ENCODE data around the gene DDIT4. TPM values are rescaled to one million over a fixed set of nuclear protein-coding genes. Genes with fewer than 3 reads are reported as not detected.

The DDIT4 gene
- total and polyA plus RNA-seq, 2 of the 8 experiments (the other 6 are each of a cell fraction or from before 2014, with no cell fraction given) = 47.4 to 108 TPM

- no peak overlapping the region for H3K14ac ChIP-seq (ENCODE audit: insufficient read length)
- CTCF ChIA-PET (ENCODE audit: partially characterized antibody) = interaction anchor here (0.8 to 4.4 kb wide), 16 partner anchors 12 to 211 kb away, joined by 3 to 39 read pairs (median 5); partner anchors contain the start of gene DDIT4
- H2BK120ac ChIP-seq (replicated peaks; ENCODE audit: low read depth, low read length) = peak overlapping the region; percentile 71
- no peaks in the 10 kb centered on the region for H3K79me1 ChIP-seq (ENCODE audit: low read depth, low read length)
- no peak overlapping the region for H3K23ac ChIP-seq (ENCODE audit: insufficient read length)
- peak overlapping the region; percentile 87 for H3K27ac ChIP-seq (ENCODE audit: low read depth, low read length)
- H3K27me3 ChIP-seq (replicated peaks in 1 of 4; ENCODE audit: control insufficient read depth in 3 of 4, extremely low read depth in 1 of 4, insufficient read depth in 3 of 4, low read length in 3 of 4) = no peaks in the 10 kb centered on the region
- H3K4me1 ChIP-seq (replicated peaks in 1 of 4; ENCODE audit: control insufficient read depth in 3 of 4, insufficient read depth in 4 of 4, low read length in 3 of 4) = peaks cover 15 to 32% (median 26%) of the 10 kb centered on the region in 4 experiments
- POLR2A ChIA-PET (ENCODE audit: partially characterized antibody) = interaction anchor here (0.6 to 24.2 kb wide), 14 partner anchors 10 to 830 kb away, joined by 3 to 673 read pairs (median 6); partner anchors contain the start of gene DDIT4
- H4K20me1 ChIP-seq (replicated peaks in 1 of 2; ENCODE audit: control insufficient read depth in 1 of 2, insufficient read depth in 2 of 2, low read length in 2 of 2) = no peaks in the 10 kb centered on the region
- H3K18ac ChIP-seq (ENCODE audit: extremely low read depth, low read length) = peak overlapping the region; percentile 95
- H2AFZ ChIP-seq (ENCODE audit: low read length) = no peak overlapping the region
- peak overlapping the region; percentile 21; the same call in 1 of the 2 replicates for H2BK15ac ChIP-seq (ENCODE audit: low read length)
- H3K36me3 ChIP-seq (ENCODE audit: control insufficient read depth in 2 of 4, insufficient read depth in 4 of 4, low read length in 3 of 4) = no peaks in the 10 kb centered on the region
- peak overlapping the region; percentile 99 for H2BK12ac ChIP-seq (ENCODE audit: low read depth, low read length)
- WGBS, 2 experiments (ENCODE audit: extremely low coverage in 1 of 2, insufficient coverage in 1 of 2, insufficient read length in 1 of 2, insufficient replicate concordance in 2 of 2, low coverage in 1 of 2, low lambda C conversion rate in 2 of 2, missing lambda C conversion rate in 1 of 2) = 73% methylated on average over 5 of the region's 5 CpGs; no CpG with 5 or more reads in 1 of the 2 experiments
- H4K91ac ChIP-seq (replicated peaks; ENCODE audit: insufficient read length, low read length) = peak overlapping the region; percentile 79
- peak overlapping the region; percentile 18 for H2AK5ac ChIP-seq (ENCODE audit: low read depth, low read length)
- peak overlapping the region; percentile 98; the same call in 1 of the 2 replicates for H2BK20ac ChIP-seq (ENCODE audit: low read length)
- no peak overlapping the region; a peak in 2 of 8 replicates for H3K4me3 ChIP-seq (ENCODE audit: extremely low read depth in 1 of 4, insufficient read depth in 2 of 4, low read depth in 3 of 4, low read length in 4 of 4)
- H2BK5ac ChIP-seq (ENCODE audit: low read depth, low read length) = peak overlapping the region; percentile 97
- H4K8ac ChIP-seq (ENCODE audit: extremely low read depth, insufficient read depth, low read length) = no peak overlapping the region
- no peak for DNase-seq (ENCODE audit: low read depth in 1 of 2, low spot score in 2 of 2)
- H3K4me2 ChIP-seq (ENCODE audit: insufficient read depth in 1 of 2, low read depth in 2 of 2, low read length in 2 of 2) = peak overlapping the region; percentile 59 to 74; a peak in 3 of 4 replicates
- peaks cover 4% of the 10 kb centered on the region; the same call in 1 of the 2 replicates for H3K23me2 ChIP-seq (ENCODE audit: low read depth, low read length)
- no peaks in the 10 kb centered on the region for H3K9me3 ChIP-seq (ENCODE audit: insufficient read depth in 2 of 2, low read depth in 1 of 2, low read length in 1 of 2)
- no peaks in the 10 kb centered on the region for H3K79me2 ChIP-seq (ENCODE audit: control insufficient read depth in 1 of 2, insufficient read depth in 2 of 2, low read length in 2 of 2)
- H4K5ac ChIP-seq (ENCODE audit: insufficient read length, low read depth, low read length) = peak overlapping the region; percentile 84
- H3K9ac ChIP-seq (replicated peaks in 1 of 4; ENCODE audit: extremely low read depth in 1 of 4, low read depth in 3 of 4, low read length in 3 of 4) = peak overlapping the region in 3 of 4 experiments; percentile 5 to 62 (median 50); a peak in 2 of 7 replicates
- FAIRE-seq = no peak
- peak overlapping the region; percentile 69 for H3K4ac ChIP-seq (replicated peaks; ENCODE audit: insufficient read length, low read depth, low read length)
- H3K56ac ChIP-seq (replicated peaks; ENCODE audit: insufficient read length, low read depth, low read length) = peak overlapping the region; percentile 7
- TF ChIP-seq MAX (IDR thresholded peaks at IDR 0.05) (no peak), KDM1A (IDR thresholded peaks at IDR 0.05; ENCODE audit: borderline replicate concordance, low read length) (no peak), SAP30 (IDR thresholded peaks at IDR 0.05; ENCODE audit: insufficient read depth, insufficient replicate concordance, low read length) (no peak), ZNF274 (IDR thresholded peaks at IDR 0.05; ENCODE audit: borderline replicate concordance, extremely low read depth, low read length) (no peak), JUN (IDR thresholded peaks at IDR 0.05; ENCODE audit: low read depth, low read length) (no peak), HDAC6 (IDR thresholded peaks at IDR 0.05; ENCODE audit: low read depth, low read length) (no peak), TAF7 (optimal IDR thresholded peaks at IDR 0.05; ENCODE audit: borderline replicate concordance, low read depth, low read length) (no peak), TAF1 (IDR thresholded peaks at IDR 0.05; ENCODE audit: low read depth, low read length) (no peak), MAFK (IDR thresholded peaks at IDR 0.05; ENCODE audit: low read depth, low read length) (no peak), E2F6 (IDR thresholded peaks at IDR 0.05) (no peak)
These were observed 14.1 kb upstream of the DDIT4 start for GRCh38 chr10:72259491-72260238.

Measured in H1 (cell line).